GM18907 (cell line): ENCODE measurements around the gene ZNHIT2.
"Not testable (repeated sequence)": the region's sequence is repeated elsewhere in the genome, so short reads cannot be mapped to it uniquely, and the experiment has no call there.

ENCODE experiments used
- ATAC-seq: cut with Tn5 transposase; IDR thresholded peaks from one replicate; pipeline ENCODE4 v1.9.1; 2021; ENCODE audit warnings: mild to moderate bottlenecking, moderate library complexity; ENCODE audit not compliant: unreplicated experiment

The ZNHIT2 gene

DNA sequence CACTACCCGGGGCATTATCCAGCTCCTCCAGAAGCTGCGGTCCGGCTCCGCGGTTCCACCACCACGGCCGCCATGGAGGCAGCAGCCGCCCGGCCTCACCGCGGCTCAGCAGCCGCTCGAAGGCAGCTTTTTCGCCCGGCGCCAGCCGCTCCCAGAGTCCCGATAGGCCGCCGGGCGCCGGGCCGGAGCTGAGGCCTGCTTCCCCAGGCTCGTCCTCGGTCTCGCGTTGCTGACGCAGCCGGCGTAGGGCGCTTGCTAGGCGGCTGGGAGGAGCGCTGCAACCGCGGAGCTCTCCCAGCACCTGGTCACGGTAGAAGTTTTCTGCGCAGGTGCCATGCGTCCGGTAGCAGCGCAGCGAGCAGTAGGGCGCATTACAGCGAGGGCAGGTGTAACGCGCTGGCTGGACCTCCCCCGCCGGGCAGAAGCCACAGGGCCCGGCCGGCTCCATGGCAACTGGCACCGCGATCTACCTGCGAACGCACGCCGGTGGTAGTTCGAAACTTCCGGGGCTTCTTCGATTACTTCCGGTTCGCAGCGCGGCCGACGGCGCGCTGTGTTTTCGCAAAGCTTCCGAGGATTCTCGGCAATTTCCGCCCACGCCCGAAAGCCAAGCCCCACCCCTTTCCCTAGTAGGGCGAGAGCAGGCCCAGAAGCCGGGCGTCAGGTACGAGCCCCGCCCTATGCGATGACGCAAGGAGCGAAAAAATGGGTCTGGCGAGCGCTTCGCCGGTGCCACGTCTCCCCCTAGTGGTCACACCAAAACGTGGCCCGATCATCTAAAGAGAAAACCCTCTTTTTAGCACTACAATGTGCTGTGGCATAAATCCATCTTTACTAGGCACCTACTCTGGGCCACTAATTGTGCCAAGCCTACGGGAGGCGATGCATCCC is at the start of gene ZNHIT2:
Gene ZNHIT2 (minus strand): TSS at position 496 of the 891 bp plus-strand sequence. CDS start 48 bp downstream, at position 448.
- ATAC-seq: peak; percentile 59

DNA sequence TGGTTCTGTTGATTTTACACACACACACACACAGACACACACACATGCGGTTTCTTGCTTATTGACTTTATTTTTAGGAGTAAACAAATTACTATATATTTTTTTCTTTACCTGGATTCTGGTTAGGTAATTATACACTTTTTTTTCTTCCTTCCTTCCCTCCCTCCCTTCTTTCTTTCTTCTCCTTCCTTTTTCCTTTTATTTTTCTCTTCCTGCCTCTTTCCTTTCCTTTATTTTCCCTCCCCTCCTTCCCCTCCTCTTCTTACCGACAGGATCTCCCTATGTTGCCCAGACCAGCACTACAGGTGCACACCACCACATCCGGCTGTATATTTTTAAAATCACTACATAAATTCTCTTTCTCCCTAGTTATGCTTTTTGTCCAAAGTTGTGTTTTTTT is 49.4 kb upstream of the ZNHIT2 start:
- ATAC-seq: no peak

DNA sequence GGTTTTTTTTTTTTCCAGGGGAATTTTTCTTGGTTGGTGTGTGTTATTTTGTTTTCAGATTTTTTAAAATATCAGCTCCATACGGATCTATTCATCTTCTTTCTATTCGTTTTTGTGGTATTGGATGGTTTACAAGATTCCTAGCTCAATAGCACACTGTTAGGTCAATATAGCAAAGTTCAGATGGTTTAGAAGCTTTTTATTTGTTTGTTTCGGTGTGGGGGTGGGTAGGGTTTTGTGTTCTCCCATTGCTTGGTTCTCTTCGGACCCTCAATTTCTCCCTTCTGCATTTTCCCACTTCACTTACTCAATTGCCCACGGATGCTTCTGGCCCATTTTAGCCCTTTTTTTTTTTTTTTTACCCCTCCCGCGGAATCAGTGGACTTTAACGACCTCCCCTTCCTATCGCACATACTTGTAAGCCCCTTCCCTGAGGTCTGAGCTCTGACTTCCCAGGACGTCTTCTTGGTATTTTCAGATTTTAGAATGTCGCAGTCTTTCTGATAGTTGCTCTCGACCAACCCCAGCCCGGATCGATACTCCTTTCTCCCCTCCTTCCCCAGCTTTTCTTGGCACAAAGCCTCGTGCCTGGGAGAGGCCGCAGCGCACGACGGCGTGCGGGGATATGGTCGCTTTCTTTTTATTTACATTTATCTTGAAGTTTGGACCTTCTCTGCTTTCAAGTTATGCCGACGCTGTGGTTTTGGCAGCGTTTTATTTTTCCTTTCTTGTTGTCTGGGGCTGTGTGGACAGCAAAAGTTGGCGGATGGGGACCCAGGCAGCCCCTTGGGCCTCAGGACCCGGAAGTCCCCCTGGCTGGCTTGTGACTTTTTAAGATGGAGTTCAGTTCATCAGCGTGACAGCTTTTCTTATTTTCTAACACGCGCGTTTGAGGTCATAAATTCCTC is 48.2 kb upstream of the ZNHIT2 start:
- ATAC-seq: no peak

DNA sequence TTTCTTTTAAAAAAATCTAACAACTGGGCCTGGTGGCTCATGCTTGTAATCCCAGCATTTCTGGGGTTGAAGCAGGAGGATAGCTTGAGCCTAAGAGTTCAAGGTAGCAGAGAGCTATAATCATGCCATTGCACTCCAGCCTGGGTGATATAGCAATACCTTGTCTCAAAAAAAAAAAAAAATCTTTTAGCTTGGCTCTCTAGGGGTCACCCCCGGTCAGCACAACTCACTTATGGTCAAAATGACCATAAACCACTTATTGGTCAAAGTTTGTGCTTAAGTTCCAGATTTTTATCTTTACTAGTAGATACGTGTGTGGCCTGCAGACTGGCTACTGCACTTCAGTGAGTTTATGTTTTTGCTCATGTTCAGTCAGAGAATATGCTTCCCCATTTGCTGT is 46.2 kb upstream of the ZNHIT2 start:
- no peak for ATAC-seq

DNA sequence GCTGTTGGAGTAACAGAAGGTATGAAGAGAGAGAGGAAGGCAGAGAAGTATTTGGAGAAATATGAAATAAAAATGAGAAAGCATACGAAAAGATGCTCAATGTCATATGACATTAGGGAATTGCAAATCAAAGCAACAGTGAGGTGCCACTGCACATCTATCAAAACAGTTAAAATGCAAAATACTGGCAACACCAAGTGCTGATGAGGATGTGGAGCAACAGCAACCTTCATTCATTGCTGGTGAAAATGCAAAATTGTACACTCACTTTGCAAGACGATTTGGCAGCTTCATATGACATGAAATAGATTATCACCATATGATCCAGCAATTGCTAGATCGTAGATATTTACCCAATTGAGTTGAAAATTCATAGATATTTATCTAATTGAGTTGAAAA is 43.1 kb upstream of the ZNHIT2 start:
- no peak for ATAC-seq

DNA sequence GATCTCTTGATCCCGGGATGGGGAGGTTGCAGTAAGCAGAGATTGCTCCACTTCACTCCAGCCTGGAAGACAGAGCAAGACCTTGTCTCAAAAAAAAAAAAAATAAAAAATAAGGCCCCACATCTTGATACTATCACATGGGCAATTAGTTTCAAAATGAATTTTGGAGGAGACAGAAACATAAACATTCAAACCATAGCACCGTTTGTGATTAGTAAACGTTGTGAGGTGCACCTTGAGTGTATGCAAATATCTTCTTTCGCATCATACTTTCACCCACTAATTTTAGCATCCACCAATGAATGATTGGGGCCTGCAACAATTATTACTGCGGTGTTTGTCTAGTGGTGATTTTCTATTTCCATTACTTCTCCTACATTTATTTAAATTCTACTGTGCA is 41.5 kb upstream of the ZNHIT2 start:
- ATAC-seq: peak; percentile 49

DNA sequence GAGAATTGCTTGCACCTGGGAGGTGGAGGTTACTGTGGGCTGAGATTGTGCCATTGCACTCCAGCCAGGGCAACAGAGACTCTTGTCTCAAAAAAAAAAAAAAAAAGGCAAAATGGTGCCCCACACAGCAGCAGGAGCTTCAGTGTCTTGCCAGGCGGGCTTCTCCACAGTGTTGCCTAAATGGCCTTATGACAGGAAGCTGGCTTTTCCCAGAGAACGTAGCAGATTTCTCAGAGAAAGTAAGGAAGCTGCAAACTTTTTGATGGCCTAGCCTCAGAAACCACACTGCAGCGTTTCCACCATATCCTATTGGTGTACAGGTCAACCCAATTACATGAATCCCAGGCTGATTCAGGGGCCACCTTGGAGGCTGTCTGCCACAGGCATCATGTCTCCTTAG is 39.8 kb upstream of the ZNHIT2 start:
- no peak for ATAC-seq

DNA sequence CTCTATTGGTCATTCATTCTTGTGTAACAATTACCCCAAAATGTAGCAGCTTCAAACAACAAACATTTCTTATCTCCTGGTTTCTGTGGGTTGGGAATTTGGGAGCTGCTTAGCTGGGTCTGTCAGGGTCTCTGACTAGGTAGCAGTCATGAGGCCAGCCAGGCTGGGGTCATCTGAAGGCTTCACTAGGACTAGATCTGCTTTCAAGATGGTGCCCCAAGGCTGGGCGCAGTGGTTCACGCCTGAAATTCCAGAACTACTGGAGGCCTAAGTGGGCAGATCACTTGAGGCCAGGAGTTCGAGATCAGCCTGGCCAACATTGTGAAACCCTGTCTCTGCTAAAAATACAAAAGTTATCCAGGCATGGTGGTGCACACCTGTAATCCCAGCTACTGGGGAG is 39.4 kb upstream of the ZNHIT2 start:
- no peak for ATAC-seq

DNA sequence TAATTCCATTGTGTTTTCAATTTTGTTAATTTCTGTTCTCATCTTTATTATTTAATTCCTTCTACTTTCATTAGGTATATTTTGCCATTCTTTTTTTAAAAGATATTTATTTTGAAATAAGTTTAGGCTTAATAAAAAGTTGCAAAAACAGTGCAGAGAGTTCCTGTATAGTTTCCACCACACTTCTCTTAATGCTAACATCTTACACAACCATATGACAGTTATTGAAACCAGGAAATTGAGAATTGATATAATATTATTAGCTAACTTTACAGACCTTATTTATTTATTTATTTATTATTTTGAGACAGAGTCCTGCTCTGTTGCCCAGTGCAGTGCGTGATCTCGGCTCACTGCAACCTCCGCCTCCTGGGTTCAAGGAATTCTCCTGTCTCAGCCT is 38.8 kb upstream of the ZNHIT2 start:
- ATAC-seq: no peak

DNA sequence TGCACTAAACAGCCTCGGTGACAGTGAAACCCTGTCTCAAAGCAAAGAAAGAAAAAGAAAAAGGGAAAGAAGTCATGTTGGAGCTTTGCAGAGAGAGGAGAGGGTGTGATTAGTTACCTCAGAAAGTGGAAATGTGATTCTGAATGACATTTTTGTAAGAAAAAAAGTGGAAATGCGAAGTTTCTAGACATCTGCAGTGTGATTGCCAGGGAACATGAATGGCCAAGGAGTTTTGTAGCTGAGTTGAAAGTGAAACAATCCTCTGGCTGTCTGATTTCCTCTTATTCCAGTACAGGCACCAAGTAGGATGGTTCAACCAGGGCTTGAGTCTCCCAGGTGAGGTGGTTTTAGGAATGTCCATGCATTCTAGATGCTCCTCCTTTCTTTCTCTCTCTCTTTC is 34.6 kb upstream of the ZNHIT2 start:
- no peak for ATAC-seq

DNA sequence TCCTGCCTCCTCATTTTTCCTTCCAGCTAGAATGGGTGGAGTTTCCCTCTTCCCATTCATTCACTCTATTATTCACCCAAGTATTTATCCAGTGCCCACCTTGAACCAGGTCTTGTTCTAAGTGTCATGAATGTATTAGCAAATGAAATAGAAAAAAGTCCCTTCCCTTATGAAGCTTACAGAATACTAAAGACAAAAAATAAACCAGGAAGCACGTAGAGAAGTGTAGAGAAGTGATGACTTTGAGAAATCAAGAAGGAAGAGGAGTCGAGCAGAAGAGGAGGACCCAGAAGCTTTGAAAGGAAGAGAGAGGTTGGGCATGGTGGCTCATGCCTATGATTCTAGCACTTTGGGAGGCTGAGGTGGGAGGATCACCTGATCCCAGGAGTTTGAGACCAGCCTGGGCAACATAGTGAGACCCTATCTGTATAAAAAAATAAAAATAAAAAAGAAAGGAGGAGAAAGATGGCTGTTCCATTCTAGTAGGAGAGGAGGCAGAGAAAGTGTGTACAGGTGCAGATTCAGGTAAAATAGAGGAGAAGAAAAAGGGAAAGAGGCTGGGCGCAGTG is 33.9 kb upstream of the ZNHIT2 start:
- ATAC-seq: no peak

DNA sequence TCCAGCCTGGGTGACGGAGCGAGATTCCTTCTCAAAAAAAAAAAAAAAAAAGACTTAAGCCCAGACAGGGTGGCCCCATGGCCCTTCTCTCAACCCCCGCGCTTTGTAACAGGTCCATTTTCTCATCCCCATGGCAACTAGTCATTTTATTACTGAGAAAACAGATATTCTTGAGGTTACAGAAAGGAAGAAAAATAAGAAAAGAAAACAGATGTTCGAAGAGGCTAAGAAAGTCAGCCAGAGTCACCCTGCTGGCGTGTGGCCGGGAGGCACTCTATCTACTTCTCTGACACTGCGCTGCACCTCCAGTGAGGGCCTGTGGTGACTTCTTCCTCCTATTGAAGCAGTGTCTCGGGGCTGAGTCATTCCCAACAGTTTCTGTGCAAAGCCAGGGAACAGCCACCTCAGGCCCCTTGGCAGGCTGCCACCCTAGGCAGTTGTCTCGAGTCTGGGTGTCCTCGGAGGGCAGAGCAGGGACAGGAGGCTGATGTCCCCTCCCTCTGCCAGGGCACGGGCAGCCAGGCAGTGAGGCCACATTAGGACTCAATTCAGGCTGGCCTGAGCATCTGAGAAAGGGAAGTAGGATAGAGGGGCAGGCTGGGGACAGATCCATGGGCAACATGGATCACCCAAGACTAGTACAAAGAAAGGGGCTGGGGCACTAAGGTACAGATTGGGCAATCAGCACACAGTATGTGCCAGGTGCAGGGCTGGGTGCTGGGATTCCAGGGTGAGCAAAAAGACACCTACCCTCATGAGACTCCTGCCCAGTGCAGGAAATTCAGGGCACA is 33.2 kb upstream of the ZNHIT2 start:
- ATAC-seq: no peak

DNA sequence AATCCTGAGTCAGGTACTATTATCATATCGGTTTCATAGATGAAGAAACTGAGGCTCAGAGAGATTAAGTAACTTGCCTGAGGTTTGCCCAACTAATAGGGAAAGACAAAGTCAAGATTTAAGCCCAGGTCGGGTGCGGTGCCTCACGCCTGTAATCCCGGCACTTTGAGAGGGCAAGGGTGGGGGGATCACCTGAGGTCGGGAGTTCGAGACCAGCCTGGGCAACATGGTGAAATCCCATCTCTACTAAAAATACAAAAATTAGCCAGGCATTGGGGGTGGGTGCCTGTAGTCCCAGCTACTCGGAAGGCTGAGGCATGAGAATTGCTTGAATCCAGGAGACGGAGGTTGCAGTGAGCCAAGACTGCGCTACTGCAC is 32.6 kb upstream of the ZNHIT2 start:
- ATAC-seq: not testable (repeated sequence)

DNA sequence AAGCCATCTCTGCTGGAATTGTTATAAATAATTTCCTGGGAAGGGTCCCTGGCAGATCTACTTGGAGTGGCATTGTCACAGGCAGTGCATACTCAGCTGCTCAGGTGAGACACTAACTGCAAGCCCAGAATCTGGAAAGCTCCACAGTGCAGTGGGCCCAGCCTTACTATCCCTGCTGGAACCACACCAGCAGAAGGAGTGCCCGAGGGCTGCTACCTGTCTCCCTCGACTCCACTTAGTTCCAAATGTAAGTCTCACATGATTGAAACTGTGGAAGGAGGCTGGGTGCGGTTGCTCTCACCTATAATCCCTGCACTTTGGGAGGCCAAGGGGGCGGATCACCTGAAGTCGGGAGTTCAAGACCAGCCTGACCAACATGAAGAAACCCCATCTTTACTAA is 31.2 kb upstream of the ZNHIT2 start:
- ATAC-seq: no peak

DNA sequence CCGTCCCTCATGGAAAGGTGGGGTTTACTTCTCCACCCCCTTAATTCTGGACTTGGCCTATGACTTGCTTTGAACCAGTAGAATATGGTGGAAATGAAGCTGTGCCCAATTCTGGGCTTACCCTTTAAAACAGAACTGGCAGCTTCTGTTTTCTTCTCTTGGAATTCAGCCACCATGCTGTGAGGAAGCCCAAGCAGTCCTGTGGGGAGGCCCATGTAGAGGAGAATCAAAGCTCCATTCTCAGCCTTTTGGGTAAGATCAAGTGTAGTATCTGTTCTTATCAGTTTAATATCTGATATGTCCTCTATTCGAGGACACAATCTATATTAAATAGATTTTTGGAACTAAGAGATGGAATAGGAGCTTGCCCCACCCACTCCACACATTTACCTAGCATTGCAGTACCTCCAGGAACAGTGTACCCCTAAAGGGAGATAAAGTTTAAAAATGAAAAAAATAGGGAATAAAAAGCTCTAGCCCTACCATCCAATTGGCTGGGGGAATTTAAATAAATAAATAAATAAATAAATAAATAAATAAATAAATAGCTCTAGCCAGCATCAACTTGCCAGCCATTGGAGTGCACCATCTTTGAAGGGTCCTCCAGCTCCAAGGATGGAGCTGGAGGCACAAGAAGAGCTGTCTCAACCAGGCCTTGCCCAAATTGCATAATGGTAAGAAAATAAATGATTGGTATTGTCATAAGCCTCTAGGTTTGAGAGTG is 30.0 kb upstream of the ZNHIT2 start:
- no peak for ATAC-seq

DNA sequence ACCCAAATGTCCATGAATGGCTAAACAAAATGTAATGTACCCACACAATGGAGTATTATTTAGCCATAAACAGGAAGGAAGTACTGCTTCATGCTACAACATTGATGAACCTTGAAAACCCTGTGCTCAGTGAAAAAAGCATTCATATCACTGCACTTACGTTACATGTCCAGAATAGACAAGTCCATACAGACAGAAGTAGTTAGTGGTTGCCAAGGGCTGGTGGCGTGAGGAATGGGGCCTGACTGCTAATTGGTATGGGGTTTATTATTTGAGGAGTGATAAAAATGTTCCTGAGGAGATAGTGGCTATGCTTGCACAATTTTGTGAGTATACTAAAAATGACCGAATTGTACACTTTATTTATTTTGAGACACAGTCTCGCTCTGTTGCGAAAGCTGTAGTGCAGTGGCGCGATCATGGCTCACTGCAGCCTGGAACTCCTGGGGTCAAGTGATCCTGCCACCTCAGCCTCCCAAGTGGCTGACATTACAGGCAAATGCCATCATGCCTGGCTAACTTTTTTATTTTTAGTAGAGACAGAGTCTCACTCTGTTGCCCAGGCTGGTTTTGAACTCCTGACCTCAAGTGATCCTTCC is 24.5 kb upstream of the ZNHIT2 start:
- no peak for ATAC-seq

DNA sequence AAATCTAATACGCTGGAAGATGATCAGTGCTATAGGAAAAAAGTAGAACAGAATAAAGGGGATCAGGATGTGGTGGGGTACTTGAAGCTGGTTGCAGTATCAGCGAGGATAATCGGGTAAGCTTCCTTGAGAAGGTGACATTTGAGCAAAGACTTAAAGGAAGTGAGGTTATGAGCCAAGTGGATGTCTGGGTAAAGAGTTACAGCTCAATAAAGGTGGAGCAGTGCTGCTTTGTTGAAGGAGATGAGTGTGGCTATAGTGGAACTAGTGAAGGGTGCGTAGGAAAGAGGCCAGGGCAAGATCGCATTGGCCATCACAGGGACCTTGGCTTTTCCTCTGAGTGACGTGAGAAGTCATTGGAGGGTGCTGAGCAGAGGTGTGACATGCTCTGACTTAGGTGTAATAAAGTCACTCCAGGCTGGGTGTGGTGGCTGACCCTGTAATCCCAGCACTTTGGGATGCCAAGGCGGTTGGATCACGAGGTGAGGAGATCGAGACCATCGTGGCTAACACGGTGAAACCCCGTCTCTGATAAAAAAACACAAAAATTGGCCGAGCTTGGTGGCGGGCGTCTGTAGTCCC is 19.1 kb upstream of the ZNHIT2 start:
- no peak for ATAC-seq

DNA sequence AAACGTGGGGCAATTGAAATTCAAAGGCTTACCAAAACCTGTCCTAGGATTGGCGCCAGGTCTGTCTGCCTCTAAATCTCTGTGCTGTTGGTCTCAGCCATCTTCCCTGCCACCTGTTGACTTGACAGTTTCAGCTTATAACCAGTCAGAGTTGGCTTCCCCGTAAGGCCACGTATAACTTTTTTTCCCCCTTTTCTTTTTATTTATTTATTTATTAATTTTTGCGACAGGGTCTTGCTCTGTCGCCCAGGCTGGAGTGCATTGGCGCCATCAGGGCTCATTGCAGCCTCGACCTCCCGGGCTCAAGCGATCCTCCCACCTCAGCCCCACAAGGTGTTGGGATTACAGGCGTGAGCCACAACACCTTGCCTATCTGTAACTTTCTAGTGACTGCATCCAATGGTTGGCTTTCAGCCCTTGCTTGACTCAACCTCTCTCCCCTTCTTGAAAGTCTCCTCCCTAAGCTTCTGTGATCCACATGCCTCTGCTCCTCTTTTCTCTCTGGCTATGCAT is 18.2 kb upstream of the ZNHIT2 start:
- ATAC-seq: no peak

DNA sequence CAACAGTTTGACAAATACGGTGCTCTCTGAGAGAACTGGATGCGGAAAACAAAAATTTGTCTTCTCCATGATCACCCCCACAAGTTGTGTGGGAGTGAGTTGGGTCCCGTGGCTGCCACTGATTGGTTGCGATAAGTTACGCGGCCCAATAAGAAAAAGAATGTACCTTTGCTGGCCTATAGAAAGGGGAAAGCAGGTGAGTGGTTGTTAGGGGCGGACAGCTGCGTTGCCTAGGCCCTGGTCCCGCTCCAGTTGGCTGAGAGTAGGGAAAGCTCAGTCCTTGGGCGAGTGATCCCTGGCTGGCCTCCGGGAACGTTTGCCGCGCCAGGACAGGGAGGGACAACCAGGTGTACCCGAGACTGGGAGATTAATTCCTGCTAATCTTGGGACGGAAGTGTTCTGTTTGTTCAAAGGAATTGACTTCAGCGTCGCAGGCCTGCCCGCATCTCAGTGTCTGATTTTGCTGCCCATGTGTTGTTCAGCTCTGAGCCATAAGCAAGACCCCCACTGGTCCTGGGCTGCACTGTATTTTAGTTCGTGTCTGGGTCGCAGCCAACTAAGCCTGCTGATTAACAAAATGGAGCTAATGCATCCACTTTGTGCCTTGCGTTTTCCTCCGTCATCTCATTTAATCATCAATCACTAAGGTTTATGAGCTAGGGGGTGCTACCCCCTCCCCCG is 17.6 kb upstream of the ZNHIT2 start:
- peak; percentile 70 for ATAC-seq
